A549 (cell line): ENCODE measurements around the gene CFAP61. TPM values are rescaled to one million over a fixed set of nuclear protein-coding genes. Genes with fewer than 3 reads are reported as not detected.
A peak's percentile ranks its signal among the peaks of the same experiment; 100 is the strongest.

ENCODE experiments used
- ATAC-seq, 2 experiments: fragments of 200-7000 bp in 1 of 2; fragments of >200 bp in 1 of 2; cut with Nextera tagmentation in 1 of 2; cut with Tn5 transposase in 1 of 2; 3 replicates each; pipeline versions ENCODE4 v1.8.0 to v1.9.1; 2018 to 2020; ENCODE audit warnings: mild to moderate bottlenecking in 1 of 2, moderate library complexity in 1 of 2
- CTCF ChIA-PET: fragments of 300-600 bp; sonication (Branson Sonifier 250); formaldehyde crosslinking; extraction: SDS; loops from one replicate; lab custom pipeline; 2021; ENCODE audit warnings: antibody characterized with exemption, inconsistent platforms; lab: Yijun Ruan, JAX
- POLR2A ChIA-PET: fragments of 350-600 bp; formaldehyde crosslinking; extraction: SDS; loops from one replicate; lab custom pipeline; 2021; ENCODE audit warnings: antibody characterized with exemption, inconsistent platforms; lab: Yijun Ruan, JAX
- DNase-seq, 2 experiments: peaks; one replicate each; pipeline versions ENCODE4 v3.0.0 to v3.0.0-alpha.2; 2011 to 2016; ENCODE audit warnings: low read depth in 1 of 2, low spot score in 1 of 2
- FAIRE-seq: peaks from 2 replicates; lab custom pipeline; 2011; peaks lifted over from hg19 to GRCh38; lab: Jason Lieb, UNC
- H3K27ac ChIP-seq, 2 experiments: fragments of >200 bp; sonication (Bioruptor Twin); formaldehyde crosslinking; 3 replicates each; pipeline ENCODE4 v1.5.1; 2016 to 2017
- H3K4me1 ChIP-seq: fragments of >200 bp; sonication (Bioruptor Twin); formaldehyde crosslinking; 3 replicates; pipeline ENCODE4 v1.6.1; 2016
- H3K4me2 ChIP-seq: fragments of >200 bp; sonication (Bioruptor Twin); formaldehyde crosslinking; 3 replicates; pipeline ENCODE4 v1.6.1; 2016
- H3K4me3 ChIP-seq: fragments of >200 bp; sonication (Bioruptor Twin); formaldehyde crosslinking; 3 replicates; pipeline ENCODE4 v1.5.1; 2016
- H3K9me3 ChIP-seq: fragments of >200 bp; sonication (Bioruptor Twin); formaldehyde crosslinking; 3 replicates; pipeline ENCODE4 v1.6.1; 2016
- CHD4 ChIP-seq: fragments of 200-600 bp; sonication (generic); IDR thresholded peaks from 2 replicates; pipeline ENCODE4 v1.6.1; 2016; ENCODE audit warnings: antibody characterized with exemption, mild to moderate bottlenecking, borderline replicate concordance
- E2F6 ChIP-seq: IDR thresholded peaks from 2 replicates; pipeline ENCODE4 v1.6.1; 2012; ENCODE audit warnings: low read depth, borderline replicate concordance
- EHMT2 ChIP-seq: fragments of 200-600 bp; sonication (generic); IDR thresholded peaks from 2 replicates; pipeline ENCODE4 v1.6.1; 2016; ENCODE audit warnings: antibody characterized with exemption, low read depth, mild to moderate bottlenecking, moderate library complexity
- ESRRA ChIP-seq: fragments of 150-350 bp; IDR thresholded peaks from 2 replicates; pipeline ENCODE4 v1.6.1; 2014; ENCODE audit warnings: mild to moderate bottlenecking, low read length, borderline replicate concordance
- FOXS1 ChIP-seq: fragments of 250-450 bp; sonication (Bioruptor Pico); IDR thresholded peaks from 2 replicates; pipeline ENCODE4 v1.5.0; 2020; ENCODE audit warnings: mild to moderate bottlenecking, moderate library complexity
- HMGXB4 ChIP-seq: fragments of 250-450 bp; sonication (Bioruptor Pico); IDR thresholded peaks from 2 replicates; pipeline ENCODE4 v1.5.0; 2021; ENCODE audit warnings: mild to moderate bottlenecking, moderate library complexity, borderline replicate concordance
- HOXA7 ChIP-seq: fragments of 250-450 bp; sonication (Bioruptor Pico); IDR thresholded peaks from 2 replicates; pipeline ENCODE4 v1.5.0; 2020; ENCODE audit warnings: mild to moderate bottlenecking, moderate library complexity
- JUN ChIP-seq, 2 experiments: fragments of >200 bp; sonication (Bioruptor Twin); formaldehyde crosslinking; IDR thresholded peaks; 2 replicates in 1 of 2; 3 replicates in 1 of 2; pipeline ENCODE4 v1.6.1; 2016 to 2017
- MAFK ChIP-seq: fragments of 450-650 bp; IDR thresholded peaks from 2 replicates; pipeline ENCODE4 v1.6.1; 2014; ENCODE audit not compliant: partially characterized antibody
- MYC ChIP-seq: IDR thresholded peaks from 2 replicates; pipeline ENCODE4 v1.6.1; 2012; ENCODE audit warnings: mild to moderate bottlenecking, inconsistent platforms, low read length, improper control_type of control experiment, borderline replicate concordance
- NPAS2 ChIP-seq: fragments of 250-450 bp; sonication (Bioruptor Pico); IDR thresholded peaks from 2 replicates; pipeline ENCODE4 v1.8.0; 2022; ENCODE audit warnings: mild to moderate bottlenecking, moderate library complexity, borderline replicate concordance
- RAD21 ChIP-seq, 2 experiments: fragments of >200 bp in 1 of 2; sonication (Bioruptor Twin) in 1 of 2; formaldehyde crosslinking in 1 of 2; IDR thresholded peaks in 1 of 2; conservative IDR thresholded peaks in 1 of 2; 2 replicates in 1 of 2; 3 replicates in 1 of 2; pipeline ENCODE4 v1.6.1; 2012 to 2018; ENCODE audit warnings: inconsistent platforms in 1 of 2
- RARB ChIP-seq: fragments of 250-450 bp; sonication (Bioruptor Pico); IDR thresholded peaks from 2 replicates; pipeline ENCODE4 v1.8.0; 2021; ENCODE audit warnings: mild to moderate bottlenecking, moderate library complexity
- RCOR1 ChIP-seq: fragments of 150-350 bp; IDR thresholded peaks from 2 replicates; pipeline ENCODE4 v1.6.1; 2014; ENCODE audit warnings: antibody characterized with exemption, low read length, low read depth
- RFX5 ChIP-seq: fragments of 450-650 bp; IDR thresholded peaks from 2 replicates; pipeline ENCODE4 v1.7.1; 2014; ENCODE audit warnings: antibody characterized with exemption, mild to moderate bottlenecking, moderate library complexity
- SREBF2 ChIP-seq: fragments of 450-650 bp; IDR thresholded peaks from 2 replicates; pipeline ENCODE4 v1.6.1; 2014; ENCODE audit warnings: mild to moderate bottlenecking, moderate library complexity
- TP53 ChIP-seq: fragments of 250-450 bp; sonication (Bioruptor Pico); IDR thresholded peaks from 2 replicates; pipeline ENCODE4 v1.5.0; 2021; ENCODE audit warnings: mild to moderate bottlenecking, moderate library complexity
- ZFP36 ChIP-seq: fragments of 450-650 bp; IDR thresholded peaks from 2 replicates; pipeline ENCODE4 v1.6.1; 2014; ENCODE audit warnings: borderline replicate concordance; ENCODE audit not compliant: partially characterized antibody
- ZSCAN20 ChIP-seq: fragments of 250-450 bp; sonication (Bioruptor Pico); IDR thresholded peaks from 2 replicates; pipeline ENCODE4 v1.8.0; 2022; ENCODE audit warnings: mild to moderate bottlenecking, moderate library complexity
- WGBS: methylation state at CpG from one replicate; pipeline ENCODE4 v1.1.6; 2017; ENCODE audit errors: missing lambda C conversion rate; 5-methylcytosine and 5-hydroxymethylcytosine counted together
- polyA plus RNA-seq, 4 experiments: library from polyadenylated mRNA; depleted of rRNA in 3 of 4; stranded (reverse); fragments of >200 nt; fragmentation: RNase III in 1 of 4; extraction: RNeasy Plus Mini Kit Qiagen cat#74134 plus additional on column Dnase treatment in 1 of 4; gene quantifications; 2 replicates in 3 of 4; 3 replicates in 1 of 4; pipeline ENCODE4 v1.2.3, GENCODE V29; 2011 to 2017
- TF ChIP-seq, protein P1 (sequence below): fragments of >200 bp; sonication (Bioruptor Twin); formaldehyde crosslinking; IDR thresholded peaks from 3 replicates; pipeline ENCODE4 v1.5.1; 2016
- TF ChIP-seq, protein P2 (sequence below): fragments of >200 bp; sonication (Bioruptor Twin); formaldehyde crosslinking; IDR thresholded peaks from 3 replicates; pipeline ENCODE4 v1.6.1; 2016

The CFAP61 gene
- polyA plus RNA-seq, 2 of the 4 experiments (the other 2 are of a cell fraction), result 0.39 to 0.70 TPM

DNA sequence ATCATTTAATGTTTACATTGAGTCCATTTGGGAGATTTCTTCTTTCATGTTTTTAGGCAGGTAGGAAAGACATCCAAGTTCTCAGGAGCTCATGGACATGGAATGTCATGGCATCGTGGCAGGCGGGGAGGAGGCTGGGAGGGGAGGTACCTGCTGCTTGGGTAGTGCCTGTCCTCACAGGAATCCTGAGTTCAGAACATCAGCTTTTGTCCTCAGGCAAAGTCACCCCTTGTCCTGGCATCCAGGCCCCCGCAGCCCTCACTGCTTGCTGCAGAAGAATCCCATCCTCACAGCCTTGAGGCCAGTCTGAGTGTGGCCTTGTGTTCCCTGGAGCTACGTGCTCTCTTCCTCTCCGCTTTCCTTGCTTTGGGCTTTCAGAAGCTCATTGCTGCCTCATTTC, 157.4 kb downstream of the CFAP61 start:
- TF ChIP-seq SREBF2, result no peak
- no peak for TF ChIP-seq EHMT2
- TF ChIP-seq HOXA7 (CRISPR knock-in tag), result no peak
- no peak for TF ChIP-seq CHD4
- TF ChIP-seq RCOR1, result no peak
- TF ChIP-seq E2F6, result no peak
- TF ChIP-seq, all 56 proteins: peak for 0
- ChIA-PET CTCF (no interaction called here), POLR2A (no interaction called here)
- ATAC-seq (no peak), FAIRE-seq (no peak), DNase-seq (no peak)
- Histone ChIP-seq H3K27ac (no peak overlapping the region), H3K4me1 (no peaks in the 10 kb centered on the region), H3K4me3 (no peak overlapping the region), H3K4me2 (no peak overlapping the region), H3K9me3 (no peaks in the 10 kb centered on the region; the same call in 2 of the 3 replicates)
- 60% methylated on average over 5 of the region's 5 CpGs for WGBS

GRCh38 chr20:20210327-20210726, 158.0 kb downstream of the CFAP61 start:
- CTCF ChIA-PET, result no interaction called here
- Histone ChIP-seq H3K4me3 (no peak overlapping the region), H3K27ac (no peak overlapping the region), H3K4me2 (no peak overlapping the region), H3K4me1 (no peaks in the 10 kb centered on the region), H3K9me3 (no peaks in the 10 kb centered on the region; the same call in 2 of the 3 replicates)
- DNase-seq, result no peak
- no peak for ATAC-seq
- 47% methylated on average over 5 of the region's 5 CpGs for WGBS
- TF ChIP-seq NPAS2 (CRISPR knock-in tag), result no peak
- TF ChIP-seq HMGXB4 (CRISPR knock-in tag), result no peak
- FAIRE-seq, result no peak
- POLR2A ChIA-PET, result no interaction called here

DNA sequence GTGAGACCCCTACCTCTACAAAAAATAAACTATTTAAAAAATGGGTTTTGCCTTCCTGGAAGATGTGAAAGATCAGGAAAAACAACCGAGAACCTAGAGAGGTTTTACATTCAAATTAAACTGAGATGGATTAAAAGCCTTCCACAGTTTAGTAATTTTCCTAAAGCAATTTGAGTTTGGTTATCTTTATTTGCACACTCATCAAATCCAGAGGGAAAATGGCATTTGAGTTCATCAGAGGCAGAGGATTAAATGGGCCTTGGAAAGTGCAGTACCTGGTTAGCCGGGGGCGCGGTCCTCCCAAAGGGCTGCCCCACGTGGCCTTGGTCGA, 158.6 kb downstream of the CFAP61 start:
- no peak for DNase-seq
- H3K9me3 ChIP-seq, result no peaks in the 10 kb centered on the region; the same call in 2 of the 3 replicates
- ChIA-PET CTCF (no interaction called here), POLR2A (no interaction called here)
- H3K4me3 ChIP-seq, result no peak overlapping the region
- no peak for ATAC-seq
- no peaks in the 10 kb centered on the region for H3K4me1 ChIP-seq
- no peak for TF ChIP-seq RFX5
- TF ChIP-seq MAFK, result peak; percentile 79
- no peak for TF ChIP-seq JUN (IDR thresholded peaks at IDR 0.05)
- no peak for TF ChIP-seq HOXA7 (CRISPR knock-in tag)
- H3K4me2 ChIP-seq, result no peak overlapping the region
- WGBS, result 58% methylated on average over 6 of the region's 6 CpGs
- no peak overlapping the region for H3K27ac ChIP-seq
- FAIRE-seq, result no peak

DNA sequence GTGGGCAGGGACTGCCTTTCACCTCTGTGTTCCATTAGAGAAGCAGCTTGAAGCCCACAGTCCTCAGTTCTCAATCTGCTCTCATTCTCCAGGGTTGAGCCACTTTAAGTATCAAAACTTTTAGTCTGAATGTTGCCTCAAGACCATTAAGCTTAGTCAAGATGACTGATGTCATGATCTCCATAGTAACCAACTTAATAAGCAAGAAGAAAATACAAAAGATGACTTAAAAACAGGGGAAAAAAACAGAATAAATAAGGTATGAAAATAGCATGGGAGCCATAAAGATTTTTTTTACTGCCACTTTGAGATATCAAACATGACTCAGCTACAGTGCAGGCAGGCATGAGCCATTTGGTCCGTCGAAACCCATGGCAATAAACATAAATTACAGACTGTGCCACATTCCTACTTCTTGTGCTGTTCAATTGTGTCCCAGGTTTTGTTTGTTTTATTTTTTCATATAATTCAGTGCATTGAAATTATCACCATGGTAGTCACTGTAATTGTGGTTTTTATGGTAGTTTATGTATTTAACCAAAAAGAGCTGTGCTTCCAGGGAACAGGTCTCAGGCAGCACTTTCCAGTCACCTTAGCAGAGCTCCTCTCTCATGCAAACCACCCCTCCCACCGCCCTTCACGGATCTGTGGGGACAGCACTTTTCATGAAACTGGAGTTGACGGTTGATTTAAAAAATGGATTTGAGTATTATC, 159.1 kb downstream of the CFAP61 start:
- H3K9me3 ChIP-seq, result no peaks in the 10 kb centered on the region; the same call in 2 of the 3 replicates
- H3K4me2 ChIP-seq, result no peak overlapping the region
- WGBS, result 57% methylated on average over 5 of the region's 5 CpGs
- no peak for ATAC-seq
- FAIRE-seq, result peak; percentile 56
- H3K4me3 ChIP-seq, result no peak overlapping the region
- H3K4me1 ChIP-seq, result no peaks in the 10 kb centered on the region
- no peak for DNase-seq
- no peak overlapping the region for H3K27ac ChIP-seq
- POLR2A ChIA-PET, result no interaction called here
- TF ChIP-seq ZFP36 (no peak), TP53 (no peak), HMGXB4 (CRISPR knock-in tag) (no peak), RAD21 (conservative IDR thresholded peaks at IDR 0.05 in 1 of 2, IDR thresholded peaks at IDR 0.05 in 1 of 2) (no peak), RFX5 (no peak), MYC (no peak), FOXS1 (no peak), ZSCAN20 (CRISPR knock-in tag) (no peak), RARB (CRISPR knock-in tag) (no peak), ESRRA (no peak)
- TF ChIP-seq, protein P1, sequence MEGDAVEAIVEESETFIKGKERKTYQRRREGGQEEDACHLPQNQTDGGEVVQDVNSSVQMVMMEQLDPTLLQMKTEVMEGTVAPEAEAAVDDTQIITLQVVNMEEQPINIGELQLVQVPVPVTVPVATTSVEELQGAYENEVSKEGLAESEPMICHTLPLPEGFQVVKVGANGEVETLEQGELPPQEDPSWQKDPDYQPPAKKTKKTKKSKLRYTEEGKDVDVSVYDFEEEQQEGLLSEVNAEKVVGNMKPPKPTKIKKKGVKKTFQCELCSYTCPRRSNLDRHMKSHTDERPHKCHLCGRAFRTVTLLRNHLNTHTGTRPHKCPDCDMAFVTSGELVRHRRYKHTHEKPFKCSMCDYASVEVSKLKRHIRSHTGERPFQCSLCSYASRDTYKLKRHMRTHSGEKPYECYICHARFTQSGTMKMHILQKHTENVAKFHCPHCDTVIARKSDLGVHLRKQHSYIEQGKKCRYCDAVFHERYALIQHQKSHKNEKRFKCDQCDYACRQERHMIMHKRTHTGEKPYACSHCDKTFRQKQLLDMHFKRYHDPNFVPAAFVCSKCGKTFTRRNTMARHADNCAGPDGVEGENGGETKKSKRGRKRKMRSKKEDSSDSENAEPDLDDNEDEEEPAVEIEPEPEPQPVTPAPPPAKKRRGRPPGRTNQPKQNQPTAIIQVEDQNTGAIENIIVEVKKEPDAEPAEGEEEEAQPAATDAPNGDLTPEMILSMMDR, result no peak
- TF ChIP-seq, protein P2, sequence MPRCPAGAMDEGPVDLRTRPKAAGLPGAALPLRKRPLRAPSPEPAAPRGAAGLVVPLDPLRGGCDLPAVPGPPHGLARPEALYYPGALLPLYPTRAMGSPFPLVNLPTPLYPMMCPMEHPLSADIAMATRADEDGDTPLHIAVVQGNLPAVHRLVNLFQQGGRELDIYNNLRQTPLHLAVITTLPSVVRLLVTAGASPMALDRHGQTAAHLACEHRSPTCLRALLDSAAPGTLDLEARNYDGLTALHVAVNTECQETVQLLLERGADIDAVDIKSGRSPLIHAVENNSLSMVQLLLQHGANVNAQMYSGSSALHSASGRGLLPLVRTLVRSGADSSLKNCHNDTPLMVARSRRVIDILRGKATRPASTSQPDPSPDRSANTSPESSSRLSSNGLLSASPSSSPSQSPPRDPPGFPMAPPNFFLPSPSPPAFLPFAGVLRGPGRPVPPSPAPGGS, result no peak
- TF ChIP-seq, all 56 proteins: peak for 0
- CTCF ChIA-PET, result no interaction called here
